ENCODE measurements around the gene KLHDC10.

The KLHDC10 gene

GRCh38 chr7:130157700-130158099 is 87.4 kb downstream of the KLHDC10 start:
- DNase-seq (ENCODE audit: low read depth, low spot score) = no peak
- no peaks in the 10 kb centered on the region for H3K9me3 ChIP-seq (ENCODE audit: control insufficient read depth, insufficient read depth, low read length)
- WGBS (ENCODE audit: insufficient coverage, insufficient read length) = no CpG with 5 or more reads among the region's 7 CpGs
- no peaks in the 10 kb centered on the region; the same call in 1 of the 2 replicates for H3K36me3 ChIP-seq (ENCODE audit: control insufficient read depth, insufficient read depth, low read length)
- no peak overlapping the region for H3K4me3 ChIP-seq (ENCODE audit: low read length)
- no peaks in the 10 kb centered on the region for H3K4me1 ChIP-seq (ENCODE audit: control insufficient read depth, insufficient read depth, low read length)
- no peak overlapping the region for H3K27ac ChIP-seq (ENCODE audit: low read length)
- no peaks in the 10 kb centered on the region for H3K27me3 ChIP-seq (ENCODE audit: control insufficient read depth, insufficient read depth, low read length)

DNA sequence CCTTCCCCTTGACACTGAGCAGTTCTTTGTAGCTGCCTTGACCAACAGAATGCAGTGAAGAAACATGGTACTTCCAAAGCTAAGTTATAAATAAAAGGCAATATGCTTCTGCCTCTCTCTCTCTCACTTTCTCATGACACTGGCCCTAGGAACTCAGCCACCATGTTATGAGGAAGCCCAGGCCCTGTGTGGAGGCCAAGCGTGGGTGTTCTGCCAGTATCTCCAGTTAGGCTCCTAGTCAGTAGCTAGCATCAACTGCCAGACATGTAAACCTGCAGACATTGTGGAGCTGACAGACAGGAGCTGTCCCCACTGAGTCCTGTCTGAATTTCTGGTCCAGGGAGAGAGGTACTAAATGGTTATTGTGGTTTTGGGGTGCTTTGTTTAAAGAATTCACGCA is 89.7 kb downstream of the KLHDC10 start:
- no CpG with 5 or more reads among the region's 2 CpGs for WGBS (ENCODE audit: insufficient coverage, insufficient read length)
- Histone ChIP-seq H3K27ac (ENCODE audit: low read length) (no peak overlapping the region), H3K9me3 (ENCODE audit: control insufficient read depth, insufficient read depth, low read length) (no peaks in the 10 kb centered on the region), H3K4me3 (ENCODE audit: low read length) (no peak overlapping the region), H3K36me3 (ENCODE audit: control insufficient read depth, insufficient read depth, low read length) (peaks cover 5% of the 10 kb centered on the region; the same call in 1 of the 2 replicates), H3K27me3 (ENCODE audit: control insufficient read depth, insufficient read depth, low read length) (no peaks in the 10 kb centered on the region), H3K4me1 (ENCODE audit: control insufficient read depth, insufficient read depth, low read length) (no peaks in the 10 kb centered on the region)
- no peak for DNase-seq (ENCODE audit: low read depth, low spot score)

DNA sequence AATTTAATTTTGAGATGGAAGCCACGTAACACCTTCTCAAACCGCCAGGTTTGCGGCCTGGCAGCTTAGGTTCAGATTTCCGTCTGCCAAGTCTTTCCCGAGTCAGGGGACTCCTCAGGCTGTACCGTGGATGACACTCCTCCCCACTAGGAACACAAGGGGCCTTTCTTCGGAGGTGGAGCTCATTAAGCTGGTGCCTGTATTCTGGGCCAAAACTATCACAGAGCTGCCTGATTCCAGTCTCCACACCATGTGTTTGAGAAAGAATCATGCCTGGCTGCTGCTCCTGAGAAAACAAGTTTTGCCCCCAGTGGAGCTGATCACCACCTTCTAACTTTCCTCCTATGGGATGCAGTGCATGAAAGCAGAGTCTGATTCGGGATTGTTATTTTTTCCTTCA is 90.1 kb downstream of the KLHDC10 start:
- WGBS (ENCODE audit: insufficient coverage, insufficient read length) = no CpG with 5 or more reads among the region's 8 CpGs
- H3K4me1 ChIP-seq (ENCODE audit: control insufficient read depth, insufficient read depth, low read length) = no peaks in the 10 kb centered on the region
- no peak for DNase-seq (ENCODE audit: low read depth, low spot score)
- no peaks in the 10 kb centered on the region for H3K27me3 ChIP-seq (ENCODE audit: control insufficient read depth, insufficient read depth, low read length)
- H3K27ac ChIP-seq (ENCODE audit: low read length) = no peak overlapping the region
- no peak overlapping the region for H3K4me3 ChIP-seq (ENCODE audit: low read length)
- H3K9me3 ChIP-seq (ENCODE audit: control insufficient read depth, insufficient read depth, low read length) = no peaks in the 10 kb centered on the region
- H3K36me3 ChIP-seq (ENCODE audit: control insufficient read depth, insufficient read depth, low read length) = peaks cover 5% of the 10 kb centered on the region; the same call in 1 of the 2 replicates

DNA sequence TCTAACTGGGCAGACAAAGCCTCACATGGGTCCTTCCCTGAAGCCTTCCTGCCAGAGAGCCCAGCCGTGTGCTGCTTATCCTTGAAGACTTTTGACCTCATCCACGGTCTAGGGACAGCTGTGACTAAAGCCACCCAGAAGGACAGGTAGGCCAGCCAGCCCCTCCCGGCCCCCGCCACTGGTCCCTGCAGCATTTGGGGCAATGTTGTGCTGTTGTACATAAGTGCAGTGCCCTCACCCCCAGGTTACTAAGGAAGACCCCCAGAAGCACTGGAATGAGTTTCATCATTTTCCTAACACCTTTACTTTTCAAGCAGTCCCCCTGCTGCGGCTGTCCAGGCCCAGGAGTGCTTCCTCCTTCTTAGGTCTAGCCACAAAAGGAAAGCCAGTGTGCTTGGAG is 91.9 kb downstream of the KLHDC10 start:
- Histone ChIP-seq H3K9me3 (ENCODE audit: control insufficient read depth, insufficient read depth, low read length) (no peaks in the 10 kb centered on the region), H3K27me3 (ENCODE audit: control insufficient read depth, insufficient read depth, low read length) (no peaks in the 10 kb centered on the region), H3K4me1 (ENCODE audit: control insufficient read depth, insufficient read depth, low read length) (no peaks in the 10 kb centered on the region), H3K27ac (ENCODE audit: low read length) (no peak overlapping the region), H3K36me3 (ENCODE audit: control insufficient read depth, insufficient read depth, low read length) (peaks cover 5% of the 10 kb centered on the region; the same call in 1 of the 2 replicates), H3K4me3 (ENCODE audit: low read length) (no peak overlapping the region)
- WGBS (ENCODE audit: insufficient coverage, insufficient read length) = no CpG with 5 or more reads among the region's 5 CpGs
- DNase-seq (ENCODE audit: low read depth, low spot score) = no peak

GRCh38 chr7:130174237-130174959 is 104.1 kb downstream of the KLHDC10 start:
- H3K27me3 ChIP-seq (ENCODE audit: control insufficient read depth, insufficient read depth, low read length) = no peaks in the 10 kb centered on the region
- no peaks in the 10 kb centered on the region for H3K4me1 ChIP-seq (ENCODE audit: control insufficient read depth, insufficient read depth, low read length)
- no peak for DNase-seq (ENCODE audit: low read depth, low spot score)
- 100% methylated on average over 2 of the region's 4 CpGs for WGBS (ENCODE audit: insufficient coverage, insufficient read length)
- no peak overlapping the region for H3K4me3 ChIP-seq (ENCODE audit: low read length)
- H3K36me3 ChIP-seq (ENCODE audit: control insufficient read depth, insufficient read depth, low read length) = peaks cover 3% of the 10 kb centered on the region; the same call in 1 of the 2 replicates
- H3K27ac ChIP-seq (ENCODE audit: low read length) = no peak overlapping the region
- H3K9me3 ChIP-seq (ENCODE audit: control insufficient read depth, insufficient read depth, low read length) = no peaks in the 10 kb centered on the region

DNA sequence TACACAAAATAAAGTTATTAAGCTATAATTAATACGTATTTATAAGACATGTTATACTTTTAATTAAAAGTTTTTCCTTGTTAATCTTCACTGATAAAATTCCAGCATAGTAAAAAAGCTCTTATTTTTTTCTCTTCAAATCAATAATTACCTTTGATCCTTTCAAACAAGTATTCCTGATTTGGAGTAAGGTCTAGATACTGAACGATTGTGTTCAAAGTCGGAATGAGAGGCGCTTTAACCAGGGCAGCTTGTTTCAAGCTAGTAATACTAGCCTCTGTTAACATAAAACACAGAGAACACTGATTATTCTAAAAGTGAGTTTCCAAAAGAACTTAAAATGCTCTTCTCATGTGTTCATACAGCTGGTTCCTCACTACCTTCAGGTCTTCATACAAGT is 107.9 kb downstream of the KLHDC10 start:
- no peak overlapping the region for H3K4me3 ChIP-seq (ENCODE audit: low read length)
- no peak overlapping the region for H3K27ac ChIP-seq (ENCODE audit: low read length)
- no peaks in the 10 kb centered on the region for H3K9me3 ChIP-seq (ENCODE audit: control insufficient read depth, insufficient read depth, low read length)
- H3K36me3 ChIP-seq (ENCODE audit: control insufficient read depth, insufficient read depth, low read length) = no peaks in the 10 kb centered on the region; the same call in 1 of the 2 replicates
- DNase-seq (ENCODE audit: low read depth, low spot score) = no peak
- no peaks in the 10 kb centered on the region for H3K4me1 ChIP-seq (ENCODE audit: control insufficient read depth, insufficient read depth, low read length)
- H3K27me3 ChIP-seq (ENCODE audit: control insufficient read depth, insufficient read depth, low read length) = no peaks in the 10 kb centered on the region
- WGBS (ENCODE audit: insufficient coverage, insufficient read length) = no CpG with 5 or more reads among the region's 4 CpGs

DNA sequence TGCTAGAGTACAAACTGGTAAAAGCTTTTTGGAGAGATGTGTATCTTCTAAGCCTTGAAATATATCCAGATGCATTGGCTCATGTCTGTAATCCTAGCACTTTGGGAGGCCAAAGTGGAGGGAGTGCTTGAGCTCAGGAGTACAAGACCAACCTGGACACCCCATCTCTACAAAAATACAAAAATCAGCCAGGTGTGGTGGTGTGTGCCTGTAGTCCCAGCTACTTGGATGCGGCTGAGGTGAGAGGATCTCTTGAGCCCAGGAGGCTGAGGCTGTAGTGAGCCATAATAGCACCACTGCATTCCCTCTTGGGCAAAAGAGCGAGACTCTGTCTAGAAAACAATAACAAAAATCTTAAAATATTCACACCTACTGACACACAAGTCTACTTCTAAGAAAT is 109.3 kb downstream of the KLHDC10 start:
- H3K9me3 ChIP-seq (ENCODE audit: control insufficient read depth, insufficient read depth, low read length) = no peaks in the 10 kb centered on the region
- H3K4me3 ChIP-seq (ENCODE audit: low read length) = no peak overlapping the region
- H3K4me1 ChIP-seq (ENCODE audit: control insufficient read depth, insufficient read depth, low read length) = no peaks in the 10 kb centered on the region
- H3K36me3 ChIP-seq (ENCODE audit: control insufficient read depth, insufficient read depth, low read length) = no peaks in the 10 kb centered on the region; the same call in 1 of the 2 replicates
- WGBS (ENCODE audit: insufficient coverage, insufficient read length) = no CpG with 5 or more reads among the region's 2 CpGs
- H3K27me3 ChIP-seq (ENCODE audit: control insufficient read depth, insufficient read depth, low read length) = no peaks in the 10 kb centered on the region
- no peak overlapping the region for H3K27ac ChIP-seq (ENCODE audit: low read length)
- DNase-seq (ENCODE audit: low read depth, low spot score) = no peak

- no peaks in the 10 kb centered on the region for H3K4me1 ChIP-seq (ENCODE audit: control insufficient read depth, insufficient read depth, low read length)
- H3K27me3 ChIP-seq (ENCODE audit: control insufficient read depth, insufficient read depth, low read length) = no peaks in the 10 kb centered on the region
- no peak for DNase-seq (ENCODE audit: low read depth, low spot score)
- no peaks in the 10 kb centered on the region for H3K9me3 ChIP-seq (ENCODE audit: control insufficient read depth, insufficient read depth, low read length)
- H3K27ac ChIP-seq (ENCODE audit: low read length) = no peak overlapping the region
- H3K4me3 ChIP-seq (ENCODE audit: low read length) = no peak overlapping the region
- WGBS (ENCODE audit: insufficient coverage, insufficient read length) = no CpG with 5 or more reads among the region's 9 CpGs
- no peaks in the 10 kb centered on the region; the same call in 1 of the 2 replicates for H3K36me3 ChIP-seq (ENCODE audit: control insufficient read depth, insufficient read depth, low read length)
Measured at GRCh38 chr7:130180571-130181262, 110.4 kb downstream of the KLHDC10 start.

DNA sequence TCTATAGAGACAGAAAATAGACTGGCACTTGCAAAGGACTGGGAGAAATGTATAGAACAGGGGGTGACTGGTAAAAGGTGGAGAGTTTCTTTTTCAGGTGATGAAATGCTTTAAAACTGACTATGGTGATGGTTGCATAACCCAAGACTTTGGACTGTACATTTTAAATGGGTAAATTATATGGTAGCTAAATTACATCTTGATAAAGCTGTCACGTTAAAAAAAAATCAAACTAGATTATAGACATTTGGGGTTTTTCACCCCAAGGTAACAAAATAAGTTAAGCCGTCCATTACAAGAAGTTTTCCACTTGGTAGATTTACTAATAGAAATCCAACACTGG is 110.9 kb downstream of the KLHDC10 start:
- Histone ChIP-seq H3K36me3 (ENCODE audit: control insufficient read depth, insufficient read depth, low read length) (no peaks in the 10 kb centered on the region; the same call in 1 of the 2 replicates), H3K27ac (ENCODE audit: low read length) (no peak overlapping the region), H3K27me3 (ENCODE audit: control insufficient read depth, insufficient read depth, low read length) (no peaks in the 10 kb centered on the region), H3K4me1 (ENCODE audit: control insufficient read depth, insufficient read depth, low read length) (no peaks in the 10 kb centered on the region), H3K9me3 (ENCODE audit: control insufficient read depth, insufficient read depth, low read length) (no peaks in the 10 kb centered on the region), H3K4me3 (ENCODE audit: low read length) (no peak overlapping the region)
- DNase-seq (ENCODE audit: low read depth, low spot score) = no peak
- WGBS (ENCODE audit: insufficient coverage, insufficient read length) = no CpG with 5 or more reads among the region's 2 CpGs

DNA sequence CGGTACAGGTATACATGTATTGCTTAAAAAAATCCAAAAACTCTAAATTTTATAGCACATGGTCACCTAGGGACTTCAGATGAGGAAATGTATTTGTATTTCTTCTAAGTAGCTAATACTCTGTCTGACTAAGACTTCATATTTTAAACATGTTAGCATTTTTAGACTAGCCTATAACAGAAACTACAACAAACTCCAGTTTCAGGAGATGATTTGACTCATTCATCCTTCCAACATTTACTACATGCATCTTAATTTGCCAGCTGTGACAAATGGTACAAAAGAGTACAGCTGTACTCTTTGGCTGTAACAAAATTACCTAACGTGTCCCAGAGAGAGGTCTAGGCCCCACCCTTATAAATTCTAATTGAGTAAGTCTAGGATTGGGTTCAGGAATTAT is 112.7 kb downstream of the KLHDC10 start:
- H3K27me3 ChIP-seq (ENCODE audit: control insufficient read depth, insufficient read depth, low read length) = no peaks in the 10 kb centered on the region
- H3K4me1 ChIP-seq (ENCODE audit: control insufficient read depth, insufficient read depth, low read length) = no peaks in the 10 kb centered on the region
- H3K36me3 ChIP-seq (ENCODE audit: control insufficient read depth, insufficient read depth, low read length) = no peaks in the 10 kb centered on the region; the same call in 1 of the 2 replicates
- no peaks in the 10 kb centered on the region for H3K9me3 ChIP-seq (ENCODE audit: control insufficient read depth, insufficient read depth, low read length)
- H3K4me3 ChIP-seq (ENCODE audit: low read length) = no peak overlapping the region
- H3K27ac ChIP-seq (ENCODE audit: low read length) = no peak overlapping the region
- DNase-seq (ENCODE audit: low read depth, low spot score) = no peak
- WGBS (ENCODE audit: insufficient coverage, insufficient read length) = no CpG with 5 or more reads among the region's 2 CpGs

All from iPS DF 6.9 (cell line).